ENCODE results near the gene ASIC5.

DNA sequence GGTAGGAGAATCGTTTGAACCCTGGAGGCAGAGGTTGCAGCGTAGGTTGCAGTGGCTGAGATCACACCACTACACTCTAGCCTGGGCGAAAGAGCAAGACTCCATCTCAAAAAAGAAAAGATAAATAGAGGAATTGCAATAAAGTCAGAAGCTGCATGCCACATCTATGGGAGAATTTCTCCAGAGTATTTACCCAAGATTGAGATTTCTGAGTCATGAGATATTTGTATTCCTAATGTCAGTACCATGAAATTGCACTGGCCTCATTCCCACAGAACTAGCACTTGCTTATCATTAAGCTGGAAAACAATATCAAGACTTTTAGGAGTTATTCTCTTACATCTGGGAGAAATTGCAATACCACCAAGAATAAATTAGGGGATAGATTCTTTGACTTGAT lies 37.4 kb downstream of the ASIC5 start:
- TF ChIP-seq NFIC (IDR thresholded peaks at IDR 0.05) (no peak), RAD21 (IDR thresholded peaks at IDR 0.05; ENCODE audit: low read depth) (no peak), YY1 (IDR thresholded peaks at IDR 0.05; ENCODE audit: low read depth) (no peak), TAF1 (IDR thresholded peaks at IDR 0.05; ENCODE audit: low read depth) (no peak), EP300 (IDR thresholded peaks at IDR 0.05; ENCODE audit: borderline replicate concordance) (no peak), EGR1 (IDR thresholded peaks at IDR 0.05) (no peak), CEBPB (IDR thresholded peaks at IDR 0.05) (no peak), ZBTB7A (IDR thresholded peaks at IDR 0.05; ENCODE audit: low read depth) (no peak), TCF12 (IDR thresholded peaks at IDR 0.05; ENCODE audit: low read depth) (no peak), MAX (IDR thresholded peaks at IDR 0.05) (no peak), CREB1 (IDR thresholded peaks at IDR 0.05; ENCODE audit: low read depth) (no peak), REST (IDR thresholded peaks at IDR 0.05; ENCODE audit: low read depth) (no peak)
